A673 (cell line): ENCODE data around the gene CWF19L2. TPM values are rescaled to one million over a fixed set of nuclear protein-coding genes. Genes with fewer than 3 reads are reported as not detected.
"Not testable (repeated sequence)": the region's sequence is repeated elsewhere in the genome, so short reads cannot be mapped to it uniquely, and the experiment has no call there.

Experiments used
- BruUV-seq: library from RNA; stranded (reverse); fragments of 400-500 nt; replicated peaks from 2 replicates; lab custom pipeline; 2021; lab: Mats Ljungman, UMichigan
- CTCF ChIA-PET: fragments of 300-600 bp; sonication (Branson Sonifier 250); formaldehyde crosslinking; loops from one replicate; lab custom pipeline; 2022; ENCODE audit warnings: antibody characterized with exemption; lab: Charles Lee
- POLR2A ChIA-PET: fragments of 300-600 bp; sonication (Branson Sonifier 250); formaldehyde crosslinking; loops from one replicate; lab custom pipeline; 2022; ENCODE audit warnings: antibody characterized with exemption; ENCODE audit not compliant: low non-redundant PET; lab: Charles Lee
- DNase-seq: peaks from one replicate; pipeline ENCODE4 v3.0.0-alpha.2; 2015; ENCODE audit warnings: low spot score
- H3K27ac ChIP-seq: fragments of 200-600 bp; sonication (generic); 2 replicates; pipeline ENCODE4 v1.5.1; 2016; ENCODE audit warnings: mixed run types, low read depth, mild to moderate bottlenecking, mixed read lengths, antibody characterized with exemption, low read length; ENCODE audit not compliant: poor library complexity, severe bottlenecking
- H3K27me3 ChIP-seq: fragments of 200-600 bp; sonication (generic); replicated peaks from 2 replicates; pipeline ENCODE4 v1.6.1; 2017; ENCODE audit warnings: mixed run types, low read depth, mild to moderate bottlenecking, mixed read lengths, antibody characterized with exemption, low read length; ENCODE audit not compliant: insufficient read depth, poor library complexity
- H3K36me3 ChIP-seq: fragments of 200-600 bp; sonication (generic); 2 replicates; pipeline ENCODE4 v1.6.1; 2016; ENCODE audit warnings: mixed run types, mild to moderate bottlenecking, mixed read lengths, antibody characterized with exemption, low read length; ENCODE audit not compliant: insufficient read depth, poor library complexity, severe bottlenecking
- H3K4me1 ChIP-seq: fragments of 200-600 bp; sonication (generic); 2 replicates; pipeline ENCODE4 v1.6.1; 2017; ENCODE audit warnings: mixed run types, mild to moderate bottlenecking, mixed read lengths, antibody characterized with exemption, low read length; ENCODE audit not compliant: insufficient read depth, poor library complexity, severe bottlenecking
- H3K4me3 ChIP-seq: fragments of 200-600 bp; sonication (generic); 2 replicates; pipeline ENCODE4 v1.5.1; 2016; ENCODE audit warnings: low read depth, mixed run types, mild to moderate bottlenecking, mixed read lengths, low read length; ENCODE audit not compliant: poor library complexity, severe bottlenecking
- H3K9me3 ChIP-seq: fragments of 200-600 bp; sonication (generic); 2 replicates; pipeline ENCODE4 v1.6.1; 2016; ENCODE audit warnings: mixed run types, low read depth, mild to moderate bottlenecking, mixed read lengths, antibody characterized with exemption, low read length; ENCODE audit not compliant: poor library complexity, severe bottlenecking
- EZH2 ChIP-seq: fragments of 200-600 bp; sonication (generic); IDR thresholded peaks from 2 replicates; pipeline ENCODE4 v1.6.1; 2017; ENCODE audit warnings: borderline replicate concordance, low read depth, mild to moderate bottlenecking, mixed read lengths, antibody characterized with exemption, low read length; ENCODE audit not compliant: poor library complexity, severe bottlenecking
- intact Hi-C: fragments of 100-400 bp; cut with micrococcal nuclease; formaldehyde crosslinking; loops from one replicate; pipeline ENCODE4 v1.10.0; 2022; ENCODE audit not compliant: unreplicated experiment
- total RNA-seq: library from RNA; stranded (reverse); gene quantifications from 2 replicates; pipeline ENCODE4 v1.2.3, GENCODE V29; 2021
- TF ChIP-seq, protein P1 (sequence below): fragments of 300-800, 200-600 bp; sonication (generic); conservative IDR thresholded peaks from 2 replicates; pipeline ENCODE4 v1.5.1; 2017; ENCODE audit warnings: low read depth, mild to moderate bottlenecking, antibody characterized with exemption, low read length, moderate library complexity, mixed read lengths

The CWF19L2 gene
- total RNA-seq, 1 experiment from 2014 or later: 26.3 TPM

DNA sequence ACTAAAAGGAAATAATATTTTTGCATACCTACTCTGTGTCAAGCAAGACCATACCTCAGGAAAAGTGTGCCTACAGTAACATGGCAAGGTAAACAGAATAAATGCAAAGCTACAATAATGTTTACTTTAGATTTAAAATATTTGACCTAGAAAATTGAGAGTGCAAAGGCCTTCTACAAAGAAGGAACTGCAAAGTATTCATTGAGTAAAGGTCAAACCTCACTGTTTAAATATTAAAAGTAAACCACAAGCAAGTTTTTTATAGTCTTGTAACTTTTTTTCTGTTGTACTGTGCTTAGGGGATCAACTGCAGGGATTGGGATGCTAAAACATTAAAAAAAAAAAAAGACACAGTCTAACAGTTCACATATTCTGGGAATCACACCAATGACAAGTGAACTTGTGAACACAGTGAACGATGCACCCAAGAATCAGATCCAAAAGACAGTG, 48.8 kb downstream of the CWF19L2 start:
- ChIA-PET CTCF (no interaction called here), POLR2A (no interaction called here)
- intact Hi-C loops: no loop called here
- no peaks in the 10 kb centered on the region for H3K9me3 ChIP-seq
- H3K4me1 ChIP-seq: no peaks in the 10 kb centered on the region
- H3K4me3 ChIP-seq: no peak overlapping the region
- no peak for DNase-seq
- H3K27ac ChIP-seq: no peak overlapping the region
- no TSS peak for BruUV-seq
- no peaks in the 10 kb centered on the region for H3K27me3 ChIP-seq
- TF ChIP-seq, protein P1, sequence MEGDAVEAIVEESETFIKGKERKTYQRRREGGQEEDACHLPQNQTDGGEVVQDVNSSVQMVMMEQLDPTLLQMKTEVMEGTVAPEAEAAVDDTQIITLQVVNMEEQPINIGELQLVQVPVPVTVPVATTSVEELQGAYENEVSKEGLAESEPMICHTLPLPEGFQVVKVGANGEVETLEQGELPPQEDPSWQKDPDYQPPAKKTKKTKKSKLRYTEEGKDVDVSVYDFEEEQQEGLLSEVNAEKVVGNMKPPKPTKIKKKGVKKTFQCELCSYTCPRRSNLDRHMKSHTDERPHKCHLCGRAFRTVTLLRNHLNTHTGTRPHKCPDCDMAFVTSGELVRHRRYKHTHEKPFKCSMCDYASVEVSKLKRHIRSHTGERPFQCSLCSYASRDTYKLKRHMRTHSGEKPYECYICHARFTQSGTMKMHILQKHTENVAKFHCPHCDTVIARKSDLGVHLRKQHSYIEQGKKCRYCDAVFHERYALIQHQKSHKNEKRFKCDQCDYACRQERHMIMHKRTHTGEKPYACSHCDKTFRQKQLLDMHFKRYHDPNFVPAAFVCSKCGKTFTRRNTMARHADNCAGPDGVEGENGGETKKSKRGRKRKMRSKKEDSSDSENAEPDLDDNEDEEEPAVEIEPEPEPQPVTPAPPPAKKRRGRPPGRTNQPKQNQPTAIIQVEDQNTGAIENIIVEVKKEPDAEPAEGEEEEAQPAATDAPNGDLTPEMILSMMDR: no peak
- TF ChIP-seq EZH2: no peak
- no peaks in the 10 kb centered on the region for H3K36me3 ChIP-seq

DNA sequence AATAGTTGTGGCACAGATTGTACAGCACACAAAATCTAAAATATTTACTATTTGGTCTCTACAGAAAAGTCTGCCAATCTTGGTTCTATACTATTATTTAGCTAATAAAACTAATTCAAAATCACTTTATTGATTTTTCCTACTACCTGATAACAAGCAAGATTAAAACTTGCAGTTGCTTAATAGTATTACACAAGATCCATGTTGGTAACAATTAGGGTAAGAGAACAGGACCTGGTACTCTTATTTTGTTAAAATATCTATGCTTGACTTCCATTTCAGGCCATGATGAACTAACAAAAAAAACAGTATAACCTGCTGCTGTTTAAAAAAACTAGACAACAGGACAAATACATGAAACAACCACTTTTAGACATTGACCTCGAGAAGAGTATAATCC, 52.4 kb downstream of the CWF19L2 start:
- no TSS peak for BruUV-seq
- H3K27ac ChIP-seq: no peak overlapping the region
- intact Hi-C loops: no loop called here
- TF ChIP-seq, protein P1: no peak
- TF ChIP-seq EZH2: no peak
- ChIA-PET POLR2A (no interaction called here), CTCF (no interaction called here)
- H3K36me3 ChIP-seq: no peaks in the 10 kb centered on the region
- DNase-seq: no peak
- no peaks in the 10 kb centered on the region for H3K27me3 ChIP-seq
- H3K9me3 ChIP-seq: no peaks in the 10 kb centered on the region
- H3K4me3 ChIP-seq: no peak overlapping the region
- no peaks in the 10 kb centered on the region for H3K4me1 ChIP-seq

DNA sequence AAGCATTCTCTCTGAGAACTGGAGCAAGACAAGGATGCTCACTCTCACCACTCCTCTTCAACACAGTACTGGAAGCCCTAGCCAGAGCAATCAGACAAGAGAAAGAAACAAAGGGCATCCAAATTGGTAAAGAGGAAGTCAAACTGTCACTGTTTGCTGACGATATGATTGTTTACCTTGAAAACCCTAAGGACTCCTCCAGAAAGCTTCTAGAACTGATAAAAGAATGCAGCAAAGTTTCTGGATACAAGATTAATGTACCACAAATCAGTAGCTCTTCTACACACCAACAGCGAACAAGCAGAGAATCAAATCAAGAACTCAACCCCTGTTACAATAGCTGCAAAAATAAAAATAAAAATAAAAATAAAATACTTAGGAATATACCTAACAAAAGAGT, 56.5 kb downstream of the CWF19L2 start:
- POLR2A ChIA-PET, CTCF ChIA-PET, intact Hi-C loops, H3K27ac ChIP-seq, H3K4me1 ChIP-seq, H3K36me3 ChIP-seq, BruUV-seq, DNase-seq, H3K4me3 ChIP-seq, H3K27me3 ChIP-seq, H3K9me3 ChIP-seq: not testable (repeated sequence)

DNA sequence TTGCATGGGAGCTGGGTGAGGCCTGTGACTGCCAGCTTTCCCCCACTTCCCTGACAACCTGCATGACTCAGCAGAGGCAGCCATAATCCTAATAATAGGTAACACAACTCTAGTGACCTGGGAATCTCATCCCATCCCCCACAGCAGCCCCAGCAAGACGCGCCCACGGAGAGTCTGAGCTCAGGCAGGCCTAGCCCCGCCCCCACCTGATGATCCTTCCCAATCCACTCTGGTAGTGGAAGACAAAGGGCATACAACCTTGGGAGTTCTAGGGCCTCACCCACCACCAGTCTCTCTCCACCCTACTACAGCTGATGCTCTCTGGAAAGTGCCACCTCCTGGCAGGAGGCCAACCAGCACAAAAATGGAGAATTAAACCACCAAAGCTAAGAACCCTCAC, 60.3 kb downstream of the CWF19L2 start:
- no peaks in the 10 kb centered on the region for H3K4me1 ChIP-seq
- H3K27me3 ChIP-seq: no peaks in the 10 kb centered on the region
- no TSS peak for BruUV-seq
- peak; percentile 16 for DNase-seq
- CTCF ChIA-PET: no interaction called here
- peaks cover 7% of the 10 kb centered on the region for H3K36me3 ChIP-seq
- POLR2A ChIA-PET: no interaction called here
- TF ChIP-seq, protein P1: no peak
- TF ChIP-seq EZH2: no peak
- no peak overlapping the region for H3K4me3 ChIP-seq
- H3K9me3 ChIP-seq: no peaks in the 10 kb centered on the region
- intact Hi-C loops: no loop called here
- no peak overlapping the region for H3K27ac ChIP-seq
